A549 (cell line): ENCODE measurements around the gene SHISA6.

Experiments used
- BHLHE40 ChIP-seq: IDR thresholded peaks from 2 replicates; pipeline ENCODE4 v1.6.1; 2012; ENCODE audit warnings: low read depth, low read length, inconsistent platforms
- CHD4 ChIP-seq: fragments of 200-600 bp; sonication (generic); IDR thresholded peaks from 2 replicates; pipeline ENCODE4 v1.6.1; 2016; ENCODE audit warnings: antibody characterized with exemption, mild to moderate bottlenecking, borderline replicate concordance
- HDAC2 ChIP-seq: fragments of 200-600 bp; sonication (generic); IDR thresholded peaks from 2 replicates; pipeline ENCODE4 v1.6.1; 2016
- MAX ChIP-seq: IDR thresholded peaks from 2 replicates; pipeline ENCODE4 v1.6.1; 2012
- MYC ChIP-seq: IDR thresholded peaks from 2 replicates; pipeline ENCODE4 v1.6.1; 2012; ENCODE audit warnings: mild to moderate bottlenecking, inconsistent platforms, low read length, improper control_type of control experiment, borderline replicate concordance
- POLR2A ChIP-seq: IDR thresholded peaks from 2 replicates; pipeline ENCODE4 v1.6.1; 2012; ENCODE audit warnings: mild to moderate bottlenecking, low read length
- REST ChIP-seq: fragments of 200-600 bp; sonication (generic); IDR thresholded peaks from 2 replicates; pipeline ENCODE4 v1.6.1; 2016; ENCODE audit warnings: antibody characterized with exemption, mild to moderate bottlenecking, moderate library complexity
- TF ChIP-seq, protein P1 (sequence below): fragments of >200 bp; sonication (Bioruptor Twin); formaldehyde crosslinking; IDR thresholded peaks from 3 replicates; pipeline ENCODE4 v1.5.1; 2016
- TF ChIP-seq, protein P2 (sequence below): fragments of 150-350 bp; IDR thresholded peaks from 2 replicates; pipeline ENCODE4 v1.6.1; 2014; ENCODE audit warnings: low read depth, mild to moderate bottlenecking, low read length

GRCh38 chr17:11459861-11460331 is 218.9 kb downstream of the SHISA6 start:
- TF ChIP-seq, protein P1, sequence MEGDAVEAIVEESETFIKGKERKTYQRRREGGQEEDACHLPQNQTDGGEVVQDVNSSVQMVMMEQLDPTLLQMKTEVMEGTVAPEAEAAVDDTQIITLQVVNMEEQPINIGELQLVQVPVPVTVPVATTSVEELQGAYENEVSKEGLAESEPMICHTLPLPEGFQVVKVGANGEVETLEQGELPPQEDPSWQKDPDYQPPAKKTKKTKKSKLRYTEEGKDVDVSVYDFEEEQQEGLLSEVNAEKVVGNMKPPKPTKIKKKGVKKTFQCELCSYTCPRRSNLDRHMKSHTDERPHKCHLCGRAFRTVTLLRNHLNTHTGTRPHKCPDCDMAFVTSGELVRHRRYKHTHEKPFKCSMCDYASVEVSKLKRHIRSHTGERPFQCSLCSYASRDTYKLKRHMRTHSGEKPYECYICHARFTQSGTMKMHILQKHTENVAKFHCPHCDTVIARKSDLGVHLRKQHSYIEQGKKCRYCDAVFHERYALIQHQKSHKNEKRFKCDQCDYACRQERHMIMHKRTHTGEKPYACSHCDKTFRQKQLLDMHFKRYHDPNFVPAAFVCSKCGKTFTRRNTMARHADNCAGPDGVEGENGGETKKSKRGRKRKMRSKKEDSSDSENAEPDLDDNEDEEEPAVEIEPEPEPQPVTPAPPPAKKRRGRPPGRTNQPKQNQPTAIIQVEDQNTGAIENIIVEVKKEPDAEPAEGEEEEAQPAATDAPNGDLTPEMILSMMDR: no peak
- TF ChIP-seq MAX (no peak), HDAC2 (no peak), BHLHE40 (no peak), POLR2A (no peak), CHD4 (no peak), REST (no peak), MYC (no peak)
- TF ChIP-seq, protein P2, sequence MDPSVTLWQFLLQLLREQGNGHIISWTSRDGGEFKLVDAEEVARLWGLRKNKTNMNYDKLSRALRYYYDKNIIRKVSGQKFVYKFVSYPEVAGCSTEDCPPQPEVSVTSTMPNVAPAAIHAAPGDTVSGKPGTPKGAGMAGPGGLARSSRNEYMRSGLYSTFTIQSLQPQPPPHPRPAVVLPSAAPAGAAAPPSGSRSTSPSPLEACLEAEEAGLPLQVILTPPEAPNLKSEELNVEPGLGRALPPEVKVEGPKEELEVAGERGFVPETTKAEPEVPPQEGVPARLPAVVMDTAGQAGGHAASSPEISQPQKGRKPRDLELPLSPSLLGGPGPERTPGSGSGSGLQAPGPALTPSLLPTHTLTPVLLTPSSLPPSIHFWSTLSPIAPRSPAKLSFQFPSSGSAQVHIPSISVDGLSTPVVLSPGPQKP: no peak
